Raji (cell line): Measurements from ENCODE around the gene CELF4.

ENCODE experiments used
- POLR2A ChIP-seq: IDR thresholded peaks from 2 replicates; pipeline ENCODE4 v1.6.1; 2011; ENCODE audit warnings: low read depth, low read length, control low read depth; ENCODE audit not compliant: insufficient read depth

Gene CELF4

GRCh38 chr18:37502036-37502435, 63.6 kb downstream of the CELF4 start:
- TF ChIP-seq POLR2A = no peak

GRCh38 chr18:37501136-37501535, 64.5 kb downstream of the CELF4 start:
- TF ChIP-seq POLR2A = no peak

GRCh38 chr18:37499913-37500312, 65.7 kb downstream of the CELF4 start:
- no peak for TF ChIP-seq POLR2A

- no peak for TF ChIP-seq POLR2A
Observed at GRCh38 chr18:37499044-37499443, 66.6 kb downstream of the CELF4 start.

GRCh38 chr18:37497853-37498518, 67.6 kb downstream of the CELF4 start:
- no peak for TF ChIP-seq POLR2A

- TF ChIP-seq POLR2A = no peak
Observed at GRCh38 chr18:37496568-37496967, 69.0 kb downstream of the CELF4 start.

- TF ChIP-seq POLR2A = no peak
Observed at GRCh38 chr18:37495354-37495753, 70.2 kb downstream of the CELF4 start.

- TF ChIP-seq POLR2A = no peak
Observed at GRCh38 chr18:37494406-37494805, 71.2 kb downstream of the CELF4 start.

GRCh38 chr18:37493352-37493935, 72.2 kb downstream of the CELF4 start:
- TF ChIP-seq POLR2A = no peak

GRCh38 chr18:37492952-37493351, 72.6 kb downstream of the CELF4 start:
- TF ChIP-seq POLR2A = no peak

GRCh38 chr18:37491526-37491925, 74.1 kb downstream of the CELF4 start:
- TF ChIP-seq POLR2A = no peak

GRCh38 chr18:37489998-37490397, 75.6 kb downstream of the CELF4 start:
- no peak for TF ChIP-seq POLR2A

- TF ChIP-seq POLR2A = no peak
Observed at GRCh38 chr18:37489011-37489410, 76.6 kb downstream of the CELF4 start.

GRCh38 chr18:37487400-37487867, 78.2 kb downstream of the CELF4 start:
- TF ChIP-seq POLR2A = no peak

GRCh38 chr18:37486848-37487247, 78.8 kb downstream of the CELF4 start:
- no peak for TF ChIP-seq POLR2A

GRCh38 chr18:37484983-37485834, 80.4 kb downstream of the CELF4 start:
- no peak for TF ChIP-seq POLR2A
